ENCODE results near the gene MIS12.

- no peak for TF ChIP-seq REST (IDR thresholded peaks at IDR 0.05; ENCODE audit: insufficient read depth in 1 of 2, low read depth in 2 of 2, low read length in 2 of 2)
- TF ChIP-seq POLR2AphosphoS5 (IDR thresholded peaks at IDR 0.05; ENCODE audit: low read depth, low read length), result no peak
- TF ChIP-seq TAF1 (IDR thresholded peaks at IDR 0.05; ENCODE audit: borderline replicate concordance, insufficient read depth, low read length), result no peak
These were observed 44.1 kb downstream of the MIS12 start for GRCh38 chr17:5530265-5531084.
